GM19324 (cell line): ENCODE measurements around the gene OVCA2.
A peak's percentile ranks its signal among the peaks of the same experiment; 100 is the strongest.

Source experiments
- ATAC-seq: cut with Tn5 transposase; IDR thresholded peaks from one replicate; pipeline ENCODE4 v1.9.1; 2021; ENCODE audit warnings: mild to moderate bottlenecking, moderate library complexity; ENCODE audit not compliant: unreplicated experiment, low FRiP score

OVCA2 gene

DNA sequence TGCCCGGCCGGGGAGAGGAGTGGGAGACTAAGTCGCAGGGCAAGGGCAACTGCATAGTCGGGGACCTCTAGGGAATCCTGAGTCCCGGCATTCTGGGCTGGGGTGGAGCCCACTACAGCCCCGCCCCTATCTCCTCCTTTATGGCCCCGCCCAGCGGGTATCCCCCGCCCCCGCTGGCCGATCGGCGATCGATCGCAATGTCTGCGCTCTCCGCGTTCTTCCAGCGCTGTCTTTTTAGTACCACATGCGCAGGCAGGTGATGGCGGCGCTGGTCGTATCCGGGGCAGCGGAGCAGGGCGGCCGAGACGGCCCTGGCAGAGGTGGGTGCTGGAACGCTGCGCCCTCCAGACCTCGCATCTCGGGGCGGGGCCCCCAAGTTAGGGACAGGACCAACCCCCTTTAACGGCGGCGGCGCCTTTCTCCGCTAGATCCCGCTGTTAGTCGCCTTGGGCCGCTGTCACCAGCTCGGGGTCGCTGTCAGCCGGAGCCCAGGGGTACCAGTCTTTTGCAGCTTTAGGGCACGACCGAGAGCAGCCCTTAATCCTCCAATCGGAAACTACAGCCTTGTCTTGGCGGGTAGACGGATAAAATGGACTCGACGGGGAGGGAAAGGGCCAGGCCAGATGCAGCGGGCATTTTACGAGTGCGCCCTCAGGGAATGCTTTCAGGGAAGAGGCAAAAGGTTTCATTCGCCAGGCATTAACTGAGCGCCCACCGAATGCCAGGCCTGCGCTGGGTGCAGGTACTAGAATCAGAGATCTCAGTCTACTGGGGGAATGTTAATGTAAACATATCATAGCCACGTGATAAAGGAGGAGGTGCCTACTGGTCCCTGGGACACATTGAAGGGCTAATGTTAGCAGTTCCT is 11.7 kb upstream of the OVCA2 start, which contains the start of gene DPH1:
Gene DPH1 (plus strand): TSS at position 243 of the 868 bp plus-strand sequence. CDS start 17 bp downstream, at position 260.
- peak; percentile 53 for ATAC-seq

DNA sequence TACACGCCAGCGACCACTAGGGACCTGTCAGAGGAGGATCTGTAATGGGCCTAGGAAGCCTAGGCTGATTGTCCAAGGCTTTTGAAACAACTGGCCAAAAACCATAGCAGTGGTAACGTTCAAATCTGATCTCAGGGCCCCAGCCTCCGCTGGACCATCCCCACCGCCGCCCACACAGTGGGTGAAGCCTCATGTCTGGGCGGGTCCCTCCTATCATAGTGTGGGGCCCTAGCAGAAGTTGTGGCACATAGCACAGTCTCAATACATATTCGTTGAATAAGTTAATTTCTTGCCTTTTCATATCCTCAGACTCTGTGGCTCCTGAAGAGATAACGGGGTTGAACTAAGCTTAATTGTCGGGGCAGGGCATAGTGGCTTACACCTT is 11.1 kb upstream of the OVCA2 start:
- ATAC-seq, result no peak

DNA sequence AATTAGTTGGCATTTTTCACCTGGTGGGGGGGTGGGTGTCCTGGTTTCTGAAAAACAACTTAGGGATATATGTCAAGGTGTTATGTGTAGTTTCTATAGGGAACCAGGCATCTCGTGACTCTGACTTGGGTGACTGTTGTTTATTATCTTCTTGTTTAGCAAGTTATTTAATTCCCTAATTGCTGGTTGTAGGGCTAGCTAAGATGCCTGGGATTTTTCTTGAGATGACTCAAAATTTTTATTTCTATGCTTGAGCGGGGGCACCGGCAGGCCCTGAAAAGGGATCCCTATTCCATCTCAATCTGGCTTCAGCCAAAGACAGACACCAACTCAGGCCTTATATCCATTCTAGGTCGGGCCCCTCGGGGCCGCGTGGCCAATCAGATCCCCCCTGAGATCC is 8.7 kb upstream of the OVCA2 start:
- no peak for ATAC-seq

DNA sequence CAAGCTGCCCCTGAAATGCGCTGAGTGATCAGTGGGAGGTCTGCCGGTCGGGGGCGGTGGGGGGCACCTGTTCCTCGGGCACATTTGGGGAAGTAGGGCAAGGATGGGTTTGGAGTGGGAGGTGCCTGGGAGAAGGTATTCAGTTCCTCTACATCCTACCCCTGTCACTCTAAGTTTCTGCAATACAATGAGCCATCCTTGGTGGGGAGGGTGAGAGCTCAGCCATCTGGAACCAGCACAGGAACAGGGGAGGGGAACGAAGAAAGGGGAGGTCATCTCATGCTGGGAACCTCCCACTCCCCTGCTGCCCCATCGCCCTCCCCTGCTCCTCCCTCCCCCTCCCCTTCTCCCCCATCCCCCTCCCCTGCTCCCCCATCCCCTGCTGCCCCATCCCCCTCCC is 7.7 kb upstream of the OVCA2 start:
- ATAC-seq, result no peak

DNA sequence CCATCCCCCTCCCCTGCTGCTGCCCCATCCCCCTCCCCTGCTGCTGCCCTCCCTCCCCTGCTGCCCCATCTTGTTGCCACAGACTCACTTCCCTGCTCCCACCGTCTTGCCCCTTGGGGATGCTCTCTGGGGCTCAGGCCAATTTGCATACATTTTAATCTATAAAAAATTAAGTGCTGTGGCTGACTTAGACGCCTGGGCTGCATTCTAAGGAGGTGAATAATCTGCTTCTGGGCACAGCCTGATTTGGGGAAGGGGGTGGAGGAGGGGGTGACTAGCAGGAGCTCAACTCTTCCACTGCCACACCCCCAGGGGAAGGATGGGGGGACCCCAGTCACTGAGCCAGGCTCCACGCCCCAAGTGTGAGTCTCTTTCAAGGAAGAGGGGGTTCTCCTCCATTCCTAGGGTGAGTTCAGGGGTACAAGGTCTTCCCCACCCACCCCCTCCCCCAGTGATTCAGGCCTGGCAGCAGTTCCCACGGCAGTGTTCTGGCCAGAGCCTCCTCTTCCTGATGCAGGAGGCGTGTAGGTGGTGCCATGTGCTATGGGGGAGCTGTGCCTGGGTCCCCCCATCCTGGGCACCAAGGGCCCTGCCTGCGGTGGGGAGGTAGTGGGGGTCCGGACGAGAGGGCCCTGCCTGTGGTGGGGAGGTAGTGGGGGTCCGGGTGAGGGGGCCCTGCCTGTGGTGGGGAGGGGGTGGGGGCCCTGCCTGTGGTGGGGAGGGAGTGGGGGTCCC is 6.8 kb upstream of the OVCA2 start:
- ATAC-seq, result no peak

DNA sequence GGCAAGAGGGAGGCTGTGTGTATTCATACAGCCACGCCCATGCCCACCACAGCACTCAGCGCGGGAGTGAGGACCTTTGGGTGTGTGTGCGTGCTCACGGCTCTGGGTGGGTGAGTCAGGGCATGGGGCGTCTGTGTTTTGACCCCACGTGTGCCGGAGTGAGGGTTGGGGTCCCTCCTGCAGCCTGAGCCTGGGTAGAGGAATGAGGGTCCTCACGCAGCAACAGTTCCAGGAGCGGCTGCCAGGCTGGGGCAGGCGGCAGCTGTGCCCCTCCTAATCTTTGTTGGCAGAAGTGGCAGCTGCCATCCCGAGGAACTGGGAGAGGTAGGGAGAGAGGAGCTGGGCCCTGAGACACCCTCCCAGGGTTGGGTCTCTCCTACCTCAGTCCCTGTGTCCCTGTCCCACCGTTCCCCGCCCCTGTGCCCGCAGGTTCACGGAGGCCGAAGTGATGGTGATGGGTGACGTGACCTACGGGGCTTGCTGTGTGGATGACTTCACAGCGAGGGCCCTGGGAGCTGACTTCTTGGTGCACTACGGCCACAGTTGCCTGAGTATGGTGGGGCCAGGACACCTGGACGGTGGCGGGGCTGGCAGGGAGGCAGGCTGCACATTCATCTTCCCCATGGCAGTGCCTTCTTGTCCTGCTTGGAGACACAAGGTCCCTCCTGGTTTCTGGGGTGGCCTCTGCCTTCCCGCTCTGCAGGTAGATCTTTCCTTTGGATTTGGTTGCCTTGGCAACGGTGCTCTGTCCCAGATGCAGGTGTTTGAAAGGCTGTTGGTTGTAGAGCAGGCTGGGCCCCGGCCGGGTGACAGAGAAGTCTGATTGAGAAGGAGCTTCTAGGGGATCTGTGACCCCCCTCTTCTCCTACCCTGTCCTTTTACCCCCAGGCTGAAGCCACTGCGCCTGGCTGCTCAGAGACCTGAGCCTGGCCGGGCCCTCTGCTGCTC is 6.0 kb upstream of the OVCA2 start:
- no peak for ATAC-seq

DNA sequence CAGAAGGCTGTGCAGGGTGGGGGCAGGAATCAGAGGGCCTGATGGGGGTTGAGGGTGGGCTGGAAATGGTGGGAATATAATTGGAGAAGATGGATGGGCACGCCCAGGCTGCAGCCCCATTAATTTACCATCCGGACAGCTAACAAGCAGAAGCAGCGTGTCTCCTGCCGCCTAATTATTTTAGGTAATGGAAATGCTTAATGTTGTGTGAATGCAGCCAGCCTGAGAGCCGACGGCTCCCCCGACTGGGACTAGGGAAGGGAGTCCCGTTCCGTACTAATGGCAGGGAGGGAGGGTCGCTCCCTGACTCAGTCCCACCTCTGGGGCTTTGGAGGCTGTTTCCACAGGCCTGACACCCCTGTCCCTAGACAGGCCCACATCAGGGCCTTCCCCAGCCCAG is 4.7 kb upstream of the OVCA2 start:
- no peak for ATAC-seq

DNA sequence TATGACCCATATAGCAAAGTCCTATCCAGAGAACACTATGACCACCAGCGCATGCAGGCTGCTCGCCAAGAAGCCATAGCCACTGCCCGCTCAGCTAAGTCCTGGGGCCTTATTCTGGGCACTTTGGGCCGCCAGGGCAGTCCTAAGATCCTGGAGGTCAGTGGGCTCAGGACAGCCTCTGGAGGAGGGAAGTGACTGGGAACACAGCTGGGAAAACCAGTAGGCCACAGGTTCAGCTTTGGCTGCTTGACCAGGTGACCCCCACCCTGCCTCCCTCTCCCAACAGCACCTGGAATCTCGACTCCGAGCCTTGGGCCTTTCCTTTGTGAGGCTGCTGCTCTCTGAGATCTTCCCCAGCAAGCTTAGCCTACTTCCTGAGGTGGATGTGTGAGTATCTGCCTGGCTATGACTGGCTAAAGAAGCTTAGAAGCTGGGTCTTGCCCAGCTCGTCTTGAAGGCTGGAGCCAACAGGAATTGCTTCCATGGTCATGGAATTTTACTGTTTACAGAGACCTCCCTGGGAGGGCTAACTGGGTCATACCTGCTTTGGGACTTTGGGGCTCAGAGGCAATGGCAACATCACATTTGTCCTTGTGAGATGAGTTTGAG is 1.5 kb upstream of the OVCA2 start:
- no peak for ATAC-seq

DNA sequence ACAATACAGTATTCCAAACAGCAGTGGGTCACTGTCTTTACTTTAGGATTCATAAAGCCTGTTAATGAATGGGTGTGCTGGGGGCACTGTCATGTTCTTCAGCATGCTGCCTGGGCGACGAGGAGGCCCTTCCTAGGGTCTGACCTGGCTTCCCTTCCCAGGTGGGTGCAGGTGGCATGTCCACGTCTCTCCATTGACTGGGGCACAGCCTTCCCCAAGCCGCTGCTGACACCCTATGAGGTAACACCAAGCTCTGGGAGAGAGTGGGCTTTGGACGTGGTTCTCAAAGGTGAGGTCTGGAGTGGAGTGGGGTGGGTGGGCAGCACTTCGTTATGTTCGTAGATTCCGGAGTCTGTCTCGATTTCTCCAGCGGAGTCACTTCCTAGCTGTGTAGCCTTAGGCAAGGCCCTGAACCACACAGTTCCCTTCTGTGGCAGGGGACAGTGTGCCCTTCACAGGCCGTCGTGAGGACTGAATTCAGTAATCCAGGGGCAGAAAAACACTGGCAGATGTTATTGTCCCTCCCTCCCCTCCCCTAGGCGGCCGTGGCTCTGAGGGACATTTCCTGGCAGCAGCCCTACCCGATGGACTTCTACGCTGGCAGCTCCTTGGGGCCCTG is 771 bp upstream of the OVCA2 start:
- no peak for ATAC-seq

DNA sequence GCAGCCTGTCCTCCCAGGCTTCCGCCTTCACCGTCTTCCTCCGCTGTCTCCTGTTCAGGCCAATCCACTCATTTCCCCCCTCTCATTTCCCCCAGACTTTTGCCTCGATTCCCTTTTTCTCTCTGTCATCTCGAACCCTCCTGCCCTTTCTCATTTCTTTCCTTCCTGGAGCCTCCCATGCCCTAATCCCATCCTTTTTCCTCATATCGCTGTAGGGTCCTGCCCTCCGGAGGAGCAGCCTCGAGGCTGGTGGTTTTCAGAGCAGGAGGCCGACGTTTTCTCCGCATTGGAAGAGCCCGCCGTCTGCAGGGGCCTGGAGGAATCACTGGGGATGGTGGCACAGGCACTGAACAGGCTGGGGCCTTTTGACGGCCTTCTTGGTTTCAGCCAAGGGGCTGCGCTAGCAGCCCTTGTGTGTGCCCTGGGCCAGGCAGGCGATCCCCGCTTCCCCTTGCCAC is 597 bp downstream of the OVCA2 start:
- ATAC-seq, result no peak

DNA sequence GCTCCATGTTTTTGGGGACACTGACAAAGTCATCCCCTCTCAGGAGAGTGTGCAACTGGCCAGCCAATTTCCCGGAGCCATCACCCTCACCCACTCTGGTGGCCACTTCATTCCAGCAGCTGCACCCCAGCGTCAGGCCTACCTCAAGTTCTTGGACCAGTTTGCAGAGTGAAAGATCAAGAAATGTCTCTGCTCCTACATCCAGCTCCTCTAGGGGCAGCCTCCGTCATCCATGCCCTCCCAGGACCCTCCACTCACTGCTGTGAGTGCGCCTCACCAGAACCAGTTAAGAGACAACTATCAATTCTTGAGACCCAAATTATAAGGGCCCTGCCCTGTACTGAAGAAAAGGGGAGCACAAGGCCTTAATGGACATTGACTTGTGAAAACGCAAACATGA is 1.1 kb downstream of the OVCA2 start:
- ATAC-seq, result no peak

DNA sequence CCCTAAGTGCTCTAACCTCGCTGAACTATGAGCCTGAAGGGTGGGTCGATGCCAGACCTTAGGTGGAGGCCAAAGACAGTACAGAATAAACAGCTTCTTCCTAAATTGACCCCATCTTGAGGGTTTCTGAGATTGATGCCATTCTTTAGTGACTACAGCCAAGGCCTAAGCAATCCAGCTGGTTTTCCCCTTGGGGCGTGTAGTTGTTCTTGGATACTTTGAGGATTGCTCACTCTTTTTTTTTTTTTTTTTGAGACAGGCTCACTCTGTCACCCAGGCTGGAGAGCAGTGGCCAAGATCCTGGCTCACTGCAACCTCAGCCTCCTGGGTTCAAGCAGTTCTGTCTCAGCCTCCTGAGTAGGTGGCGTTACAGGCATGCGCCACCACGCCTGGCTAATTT is 2.0 kb downstream of the OVCA2 start:
- ATAC-seq, result no peak

DNA sequence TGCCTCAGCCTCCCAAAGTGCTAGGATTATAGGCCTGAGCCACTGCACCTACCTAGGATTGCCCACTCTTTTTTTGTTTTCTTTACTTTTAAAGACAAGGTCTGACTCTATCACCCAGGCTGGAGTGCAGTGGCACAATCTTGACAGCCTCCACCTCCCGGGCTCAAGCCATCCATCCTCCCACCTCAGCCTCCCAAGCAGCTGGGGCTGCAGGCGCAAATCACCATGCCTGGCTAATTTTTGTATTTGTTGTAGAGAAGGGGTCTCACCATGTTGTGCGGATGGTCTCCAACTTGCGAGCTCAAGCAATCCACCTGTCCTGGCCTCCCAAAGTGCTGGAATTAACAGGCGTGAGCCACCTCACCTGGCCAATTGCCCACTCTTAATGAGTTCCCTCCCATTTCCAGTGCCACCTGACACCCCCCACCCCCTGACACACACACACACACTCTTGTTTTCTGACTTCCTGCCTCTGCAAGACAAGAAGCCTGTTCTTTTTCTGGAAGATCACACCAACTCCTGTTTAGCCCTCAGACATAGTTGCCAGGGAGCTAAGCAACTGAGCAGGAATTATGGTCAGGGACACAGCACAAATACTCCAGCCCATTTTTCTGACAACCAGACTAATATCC is 2.6 kb downstream of the OVCA2 start:
- no peak for ATAC-seq

DNA sequence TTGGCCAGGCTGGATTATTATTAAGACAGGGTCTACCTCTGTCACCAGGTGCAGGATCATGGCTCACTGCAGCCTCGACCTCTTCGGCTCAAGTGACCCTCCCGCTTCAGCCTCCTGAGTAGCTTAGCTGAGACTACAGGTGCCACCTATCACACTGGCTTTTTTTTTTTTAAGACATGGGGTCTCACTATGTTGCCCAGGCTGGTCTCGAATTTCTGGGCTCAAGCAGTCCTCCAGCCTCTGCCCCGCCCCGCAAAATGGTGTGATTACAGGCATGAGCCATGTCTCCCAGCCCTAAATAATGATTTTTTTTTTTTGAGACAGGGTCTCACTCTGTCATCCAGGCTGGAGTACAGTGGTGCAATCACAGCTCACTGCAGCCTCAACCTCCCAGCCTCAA is 5.8 kb downstream of the OVCA2 start:
- ATAC-seq, result no peak

DNA sequence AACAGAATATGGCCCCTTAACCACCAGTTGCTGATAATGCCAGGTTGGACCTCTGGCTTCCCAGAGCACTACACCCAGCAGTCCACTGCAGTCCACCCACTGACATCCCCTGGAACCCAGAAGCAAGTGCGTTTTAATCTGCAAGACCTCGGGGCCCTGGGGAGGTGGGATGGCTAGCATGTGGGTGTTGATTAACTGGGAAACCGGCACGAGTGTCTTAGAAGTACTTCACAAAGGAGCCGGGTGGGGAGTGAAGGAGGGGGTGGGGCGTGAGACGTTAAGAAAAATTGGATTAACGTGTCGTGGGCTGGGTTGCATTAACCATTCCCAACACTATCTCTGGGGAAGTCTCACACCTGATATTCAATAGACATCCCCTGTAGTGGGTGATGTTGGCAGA is 7.0 kb downstream of the OVCA2 start:
- no peak for ATAC-seq

DNA sequence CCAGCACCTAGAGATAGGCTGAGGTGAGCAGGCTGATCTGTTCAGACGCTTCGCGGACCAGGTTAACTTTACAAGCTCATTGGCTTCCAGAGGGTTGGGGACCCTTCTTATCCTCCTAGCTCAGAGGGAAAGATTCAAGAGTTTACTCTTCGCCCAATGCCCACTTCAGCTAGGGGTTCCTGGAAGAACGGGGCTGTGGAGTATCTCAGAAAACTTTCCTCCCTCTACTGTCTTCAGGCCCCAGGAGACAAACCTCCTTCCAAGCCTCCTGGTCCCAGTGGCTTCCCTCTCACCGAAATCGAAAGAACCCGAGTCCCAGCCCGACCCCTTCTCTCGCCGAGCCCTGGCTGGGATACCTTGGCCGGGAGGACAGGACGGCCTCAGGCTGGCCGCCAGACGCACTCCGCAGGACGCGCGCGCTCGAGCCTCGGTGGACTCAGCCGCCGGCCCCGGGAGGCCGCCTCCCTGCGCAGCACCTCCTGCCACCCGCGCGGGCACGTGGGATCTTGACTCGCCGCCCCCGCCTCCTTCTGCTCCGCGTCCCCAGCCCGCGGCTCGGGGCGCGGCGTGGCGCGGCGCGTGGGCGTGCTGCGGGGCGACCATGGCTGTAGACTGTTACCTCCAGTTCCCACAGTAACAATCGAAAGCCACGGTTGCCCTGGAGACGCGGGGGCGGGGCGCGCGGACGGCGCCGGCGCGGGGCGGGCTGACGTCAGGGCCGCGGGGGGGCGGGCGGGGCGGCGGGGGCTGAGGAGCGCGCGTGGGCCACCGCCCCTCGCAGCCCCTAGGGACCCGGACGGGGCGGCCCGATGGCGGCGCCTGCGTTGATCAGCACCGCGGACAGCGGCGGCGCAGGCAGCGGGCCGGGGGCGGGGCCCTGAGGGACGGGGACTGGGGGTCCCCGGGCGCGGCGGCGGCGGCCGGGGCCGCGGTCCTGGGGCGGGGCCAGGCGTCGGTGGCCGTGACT is 7.8 kb downstream of the OVCA2 start:
- peak; percentile 65 for ATAC-seq

DNA sequence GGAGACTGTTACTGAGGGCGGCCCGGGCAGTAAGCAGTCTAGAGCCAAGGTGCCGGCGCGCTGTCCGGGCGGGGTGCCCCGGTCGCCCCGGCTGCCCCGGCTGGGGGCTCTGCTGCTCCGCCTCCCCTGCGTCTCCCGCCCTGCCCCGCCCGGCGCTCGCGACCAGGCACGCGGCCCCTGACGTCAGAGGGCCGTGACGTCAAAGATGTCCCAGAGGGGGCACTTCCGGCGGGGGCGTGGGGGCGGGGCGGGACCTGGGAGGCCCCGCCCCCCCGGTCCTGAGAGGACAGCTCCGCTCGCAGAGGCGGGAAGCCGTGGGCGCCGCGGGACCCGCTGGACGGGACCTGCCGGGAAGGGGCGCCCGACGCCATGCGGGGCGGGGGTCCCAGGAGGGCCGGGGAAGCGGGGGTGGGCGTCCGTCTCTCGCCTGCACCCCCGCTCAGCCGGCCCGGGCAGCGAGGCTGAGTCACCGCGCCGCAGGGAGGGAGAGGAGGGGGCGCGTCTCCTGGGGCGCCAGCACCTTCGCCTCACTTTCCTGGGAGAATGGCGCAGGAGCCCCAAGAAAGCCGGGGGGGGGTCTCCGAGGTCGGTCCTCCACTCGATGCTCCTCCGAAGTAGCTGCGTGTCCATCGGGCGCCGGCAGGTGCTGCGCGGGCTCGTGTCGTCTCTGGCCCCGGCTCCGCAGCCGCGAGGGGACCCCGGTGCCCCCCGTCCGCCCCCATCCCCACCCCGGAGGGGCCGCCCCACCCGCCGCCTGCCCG is 8.7 kb downstream of the OVCA2 start:
- ATAC-seq, result peak; percentile 19
